CD4-positive, alpha-beta T cell treated with Interleukin-6 for 4 hours (primary cell): ENCODE measurements around the gene ARHGEF11.

ENCODE experiments used
- DNase-seq: peaks from one replicate; pipeline ENCODE4 v3.0.0-alpha.2; 2020; ENCODE audit warnings: mixed read lengths

The ARHGEF11 gene

GRCh38 chr1:157044326-157044725 lies 1.2 kb downstream of the ARHGEF11 start:
- DNase-seq = no peak

- DNase-seq = no peak
Measured at GRCh38 chr1:157043685-157044084, 1.9 kb downstream of the ARHGEF11 start.

GRCh38 chr1:157042846-157043245 lies 2.7 kb downstream of the ARHGEF11 start:
- no peak for DNase-seq

GRCh38 chr1:157040802-157041201 lies 4.7 kb downstream of the ARHGEF11 start:
- DNase-seq = no peak

GRCh38 chr1:157035121-157035520 lies 10.4 kb downstream of the ARHGEF11 start:
- DNase-seq = no peak

GRCh38 chr1:157034137-157034800 lies 11.3 kb downstream of the ARHGEF11 start:
- no peak for DNase-seq

- DNase-seq = no peak
Measured at GRCh38 chr1:157033357-157033876, 12.1 kb downstream of the ARHGEF11 start.

- no peak for DNase-seq
Measured at GRCh38 chr1:157032303-157032702, 13.2 kb downstream of the ARHGEF11 start.

GRCh38 chr1:157030728-157031127 lies 14.8 kb downstream of the ARHGEF11 start:
- no peak for DNase-seq

- no peak for DNase-seq
Measured at GRCh38 chr1:157028674-157029073, 16.9 kb downstream of the ARHGEF11 start.

- no peak for DNase-seq
Measured at GRCh38 chr1:157025856-157026255, 19.7 kb downstream of the ARHGEF11 start.

GRCh38 chr1:157025385-157025784 lies 20.2 kb downstream of the ARHGEF11 start:
- no peak for DNase-seq

- no peak for DNase-seq
Measured at GRCh38 chr1:157021688-157022087, 23.9 kb downstream of the ARHGEF11 start.

- DNase-seq = no peak
Measured at GRCh38 chr1:157019457-157019856, 26.1 kb downstream of the ARHGEF11 start.

- no peak for DNase-seq
Measured at GRCh38 chr1:157011845-157012244, 33.7 kb downstream of the ARHGEF11 start.

GRCh38 chr1:157008502-157008901 lies 37.0 kb downstream of the ARHGEF11 start:
- DNase-seq = no peak

- DNase-seq = no peak
Measured at GRCh38 chr1:157007306-157007705, 38.2 kb downstream of the ARHGEF11 start.

GRCh38 chr1:157006676-157007075 lies 38.9 kb downstream of the ARHGEF11 start:
- DNase-seq = no peak

GRCh38 chr1:157005965-157006364 lies 39.6 kb downstream of the ARHGEF11 start:
- DNase-seq = no peak

GRCh38 chr1:157004806-157005205 lies 40.7 kb downstream of the ARHGEF11 start:
- DNase-seq = no peak

GRCh38 chr1:157004327-157004726 lies 41.2 kb downstream of the ARHGEF11 start:
- DNase-seq = no peak

- DNase-seq = no peak
Measured at GRCh38 chr1:157001304-157001703, 44.2 kb downstream of the ARHGEF11 start.

GRCh38 chr1:157000686-157001085 lies 44.9 kb downstream of the ARHGEF11 start:
- no peak for DNase-seq

- DNase-seq = no peak
Measured at GRCh38 chr1:156999596-157000320, 45.8 kb downstream of the ARHGEF11 start.
